Breast epithelium (tissue), 4 donors: ENCODE results near the gene ITIH5. TPM values are rescaled to one million over a fixed set of nuclear protein-coding genes. Genes with fewer than 3 reads are reported as not detected.

ENCODE experiments used
- DNase-seq, 2 donors: peaks; one replicate each; pipeline ENCODE4 v3.0.0-alpha.2; 2019; ENCODE audit warnings: low spot score in 2 of 2
- H3K27ac ChIP-seq, 2 donors: fragments of 200-600 bp; sonication (generic) in 1 of 2; one replicate each; pipeline ENCODE4 v1.5.1; 2016 to 2019; ENCODE audit warnings: mild to moderate bottlenecking in 1 of 2
- H3K27me3 ChIP-seq, 2 donors: fragments of 200-600 bp; sonication (generic) in 1 of 2; one replicate each; pipeline versions ENCODE4 v1.5.1 to v1.6.0; 2017 to 2019; ENCODE audit warnings: control low read depth in 1 of 2, mild to moderate bottlenecking in 1 of 2
- H3K36me3 ChIP-seq: fragments of 200-600 bp; one replicate; pipeline ENCODE4 v1.5.1; 2019
- H3K4me1 ChIP-seq, 2 donors: fragments of 200-600 bp; sonication (generic); one replicate each; pipeline ENCODE4 v1.5.1; 2016 to 2019; ENCODE audit warnings: control low read depth in 1 of 2
- H3K4me3 ChIP-seq, 3 donors: fragments of 200-600 bp; sonication (generic); 1 replicate in 2 of 3; 2 replicates in 1 of 3; pipeline ENCODE4 v1.5.1; 2016 to 2019; ENCODE audit warnings: mild to moderate bottlenecking in 3 of 3, moderate library complexity in 2 of 3
- H3K9me3 ChIP-seq, 2 donors: fragments of 200-600 bp; sonication (generic) in 1 of 2; one replicate each; pipeline ENCODE4 v1.5.1; 2016 to 2019; ENCODE audit warnings: control low read depth in 1 of 2
- POLR2A ChIP-seq: fragments of 450-650 bp; IDR thresholded peaks from one replicate; pipeline ENCODE4 v1.6.1; 2016; ENCODE audit warnings: antibody characterized with exemption, mild to moderate bottlenecking, moderate library complexity
- POLR2AphosphoS5 ChIP-seq, 3 donors: sonication (generic); formaldehyde crosslinking; IDR thresholded peaks; one replicate each; pipeline ENCODE4 v1.6.1; 2017; ENCODE audit warnings: antibody characterized with exemption in 3 of 3
- intact Hi-C: fragments of 100-400 bp; cut with DNase I; formaldehyde crosslinking; loops from one replicate; pipeline ENCODE4 v1.15.1; 2023; ENCODE audit warnings: low total_unique reads
- total RNA-seq, 3 donors: library from RNA; depleted of rRNA; stranded (reverse); fragments of >200 nt; gene quantifications; one replicate each; pipeline ENCODE4 v1.1.0, GENCODE V29; 2016
- TF ChIP-seq, protein P1 (sequence below), 3 donors: fragments of 450-650 bp; IDR thresholded peaks; one replicate each; pipeline ENCODE4 v1.5.1; 2016 to 2017; ENCODE audit warnings: antibody characterized with exemption in 3 of 3, mild to moderate bottlenecking in 3 of 3, moderate library complexity in 3 of 3

Gene ITIH5
- total RNA-seq, 3 donors from 2014 or later: 18.7 to 407 (median 54.1) TPM

DNA sequence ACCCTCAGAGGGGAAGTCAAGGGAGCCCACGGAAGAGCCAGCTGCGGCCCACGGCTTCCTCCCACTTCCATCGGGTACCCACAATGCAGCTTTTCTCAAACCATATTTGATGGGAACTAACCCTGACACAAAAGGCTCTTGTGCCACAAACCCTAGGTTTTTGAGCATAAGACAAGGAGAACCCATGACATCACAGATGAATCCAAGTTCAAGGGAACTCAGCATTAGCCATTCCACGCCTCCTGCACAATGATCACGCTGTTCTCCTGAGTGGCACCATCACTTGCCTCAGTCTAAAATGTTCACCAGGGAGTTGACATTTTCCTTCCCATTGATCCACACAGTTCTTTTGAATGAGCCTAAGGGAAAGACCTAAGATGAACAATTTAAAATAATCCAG is 70.4 kb downstream of the ITIH5 start:
- intact Hi-C loops: no loop called here
- no peaks in the 10 kb centered on the region for H3K36me3 ChIP-seq
- no peaks in the 10 kb centered on the region for H3K9me3 ChIP-seq
- H3K4me1 ChIP-seq: no peaks in the 10 kb centered on the region
- TF ChIP-seq, protein P1, sequence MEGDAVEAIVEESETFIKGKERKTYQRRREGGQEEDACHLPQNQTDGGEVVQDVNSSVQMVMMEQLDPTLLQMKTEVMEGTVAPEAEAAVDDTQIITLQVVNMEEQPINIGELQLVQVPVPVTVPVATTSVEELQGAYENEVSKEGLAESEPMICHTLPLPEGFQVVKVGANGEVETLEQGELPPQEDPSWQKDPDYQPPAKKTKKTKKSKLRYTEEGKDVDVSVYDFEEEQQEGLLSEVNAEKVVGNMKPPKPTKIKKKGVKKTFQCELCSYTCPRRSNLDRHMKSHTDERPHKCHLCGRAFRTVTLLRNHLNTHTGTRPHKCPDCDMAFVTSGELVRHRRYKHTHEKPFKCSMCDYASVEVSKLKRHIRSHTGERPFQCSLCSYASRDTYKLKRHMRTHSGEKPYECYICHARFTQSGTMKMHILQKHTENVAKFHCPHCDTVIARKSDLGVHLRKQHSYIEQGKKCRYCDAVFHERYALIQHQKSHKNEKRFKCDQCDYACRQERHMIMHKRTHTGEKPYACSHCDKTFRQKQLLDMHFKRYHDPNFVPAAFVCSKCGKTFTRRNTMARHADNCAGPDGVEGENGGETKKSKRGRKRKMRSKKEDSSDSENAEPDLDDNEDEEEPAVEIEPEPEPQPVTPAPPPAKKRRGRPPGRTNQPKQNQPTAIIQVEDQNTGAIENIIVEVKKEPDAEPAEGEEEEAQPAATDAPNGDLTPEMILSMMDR (IDR thresholded peaks at IDR 0.05): no peak
- TF ChIP-seq POLR2A (no peak), POLR2AphosphoS5 (IDR thresholded peaks at IDR 0.05) (no peak)
- H3K27ac ChIP-seq: no peak overlapping the region
- no peak overlapping the region for H3K4me3 ChIP-seq
- DNase-seq: no peak
- no peaks in the 10 kb centered on the region for H3K27me3 ChIP-seq

DNA sequence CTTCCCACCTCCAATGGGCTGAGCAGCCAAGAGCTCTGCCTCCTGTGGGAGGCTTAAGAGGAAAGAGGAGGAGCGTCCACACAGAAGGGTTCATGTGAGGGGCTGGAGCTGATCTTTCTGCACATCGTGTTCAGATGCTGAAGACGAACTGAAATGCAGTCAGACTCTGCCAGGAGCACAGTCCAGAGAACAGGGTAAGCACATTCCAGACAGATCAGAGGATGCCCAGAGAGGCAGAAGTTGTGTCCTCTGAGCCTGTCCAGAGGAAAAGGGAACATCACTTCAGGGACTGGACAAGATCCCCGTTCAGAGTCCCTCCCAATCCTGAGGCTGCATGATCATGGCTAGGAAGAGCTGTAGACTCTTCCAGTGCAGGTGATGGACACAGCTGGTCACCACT is 72.9 kb downstream of the ITIH5 start:
- Histone ChIP-seq H3K4me1 (no peaks in the 10 kb centered on the region), H3K4me3 (no peak overlapping the region), H3K27ac (no peak overlapping the region), H3K9me3 (no peaks in the 10 kb centered on the region), H3K27me3 (no peaks in the 10 kb centered on the region), H3K36me3 (no peaks in the 10 kb centered on the region)
- TF ChIP-seq POLR2A: no peak
- TF ChIP-seq, protein P1 (IDR thresholded peaks at IDR 0.05): no peak
- no peak for TF ChIP-seq POLR2AphosphoS5 (IDR thresholded peaks at IDR 0.05)
- DNase-seq: no peak
- intact Hi-C loops: no loop called here

DNA sequence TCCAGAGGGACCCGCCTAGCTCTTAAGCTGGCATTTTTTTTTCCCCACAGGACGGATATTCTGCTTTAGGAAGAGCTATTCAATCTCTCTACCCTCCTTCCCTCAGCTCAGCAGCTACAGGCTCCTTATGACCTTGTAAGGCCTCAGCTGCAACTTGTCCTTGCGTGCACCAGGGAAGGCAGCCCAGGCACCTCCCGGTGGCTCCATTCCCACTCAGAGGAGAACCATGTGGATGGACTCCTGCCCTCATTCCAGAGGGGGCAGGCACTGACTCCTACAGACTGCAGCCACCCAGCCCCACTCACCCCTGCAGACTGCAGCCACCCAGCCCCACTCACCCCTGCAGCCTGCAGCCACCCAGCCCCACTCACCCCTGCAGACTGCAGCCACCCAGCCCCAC is 73.7 kb downstream of the ITIH5 start:
- no peaks in the 10 kb centered on the region for H3K4me1 ChIP-seq
- H3K36me3 ChIP-seq: no peaks in the 10 kb centered on the region
- intact Hi-C loops: no loop called here
- no peaks in the 10 kb centered on the region for H3K9me3 ChIP-seq
- H3K27ac ChIP-seq: peak overlapping the region in 1 of 2 donors; percentile 43
- TF ChIP-seq POLR2A: no peak
- TF ChIP-seq POLR2AphosphoS5 (IDR thresholded peaks at IDR 0.05): no peak
- TF ChIP-seq, protein P1 (IDR thresholded peaks at IDR 0.05): no peak
- DNase-seq: peak in 1 of 2 donors; percentile 27
- no peaks in the 10 kb centered on the region for H3K27me3 ChIP-seq
- no peak overlapping the region for H3K4me3 ChIP-seq

DNA sequence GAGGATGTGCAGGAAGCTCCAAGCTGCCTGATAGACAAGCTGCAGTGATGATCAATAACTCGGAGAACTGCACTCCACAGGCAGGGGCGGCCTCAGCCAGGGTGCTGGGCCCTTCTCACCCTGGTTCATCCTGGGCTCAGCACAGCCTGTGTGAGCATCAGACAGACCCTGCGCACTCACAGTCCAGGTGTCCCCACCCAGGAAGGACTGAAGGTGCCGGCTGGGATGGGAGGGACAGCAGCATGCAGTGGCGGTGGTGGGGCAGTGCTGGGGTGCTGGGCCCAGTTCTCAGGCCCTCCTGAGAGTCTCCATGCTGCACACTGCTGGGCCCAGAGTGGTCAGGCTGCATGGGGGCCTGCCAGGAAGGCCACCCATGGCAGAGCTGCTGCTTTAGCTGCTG is 74.1 kb downstream of the ITIH5 start:
- Histone ChIP-seq H3K4me1 (no peaks in the 10 kb centered on the region), H3K9me3 (no peaks in the 10 kb centered on the region), H3K36me3 (no peaks in the 10 kb centered on the region), H3K27ac (peak overlapping the region in 1 of 2 donors; percentile 43), H3K4me3 (no peak overlapping the region), H3K27me3 (no peaks in the 10 kb centered on the region)
- TF ChIP-seq POLR2A (no peak), POLR2AphosphoS5 (IDR thresholded peaks at IDR 0.05) (no peak)
- TF ChIP-seq, protein P1 (IDR thresholded peaks at IDR 0.05): no peak
- intact Hi-C loops: no loop called here
- no peak for DNase-seq

DNA sequence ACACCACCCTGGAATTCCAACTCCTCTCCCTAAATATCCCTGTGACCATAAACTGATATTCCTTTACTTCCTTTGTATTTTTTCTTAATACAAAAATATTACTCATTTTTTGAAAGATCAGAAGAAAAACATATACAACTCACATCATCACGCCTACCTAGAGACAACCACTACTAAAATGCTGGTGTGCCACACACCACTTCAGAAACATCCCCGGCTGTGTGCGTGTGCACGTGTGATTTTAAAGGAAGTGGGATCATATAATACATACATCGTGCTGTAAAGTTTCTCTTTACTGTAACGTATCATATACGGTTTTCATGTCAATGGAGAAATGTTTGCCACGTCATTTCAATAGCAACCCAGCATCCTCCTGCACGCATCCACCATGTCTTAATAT is 76.5 kb downstream of the ITIH5 start:
- H3K27me3 ChIP-seq: no peaks in the 10 kb centered on the region
- no peak overlapping the region for H3K4me3 ChIP-seq
- intact Hi-C loops: no loop called here

More for the DNA sequence above, 76.5 kb downstream of the ITIH5 start:
- no peak for DNase-seq
- TF ChIP-seq, protein P1 (IDR thresholded peaks at IDR 0.05): no peak
- TF ChIP-seq POLR2AphosphoS5 (IDR thresholded peaks at IDR 0.05) (no peak), POLR2A (no peak)
- no peak overlapping the region for H3K27ac ChIP-seq
- no peaks in the 10 kb centered on the region for H3K9me3 ChIP-seq
- no peaks in the 10 kb centered on the region for H3K4me1 ChIP-seq
- H3K36me3 ChIP-seq: no peaks in the 10 kb centered on the region
